Stimulated activated naive CD8-positive, alpha-beta T cell treated with anti-CD3 and anti-CD28 coated beads, Interleukin-15, Interleukin-2, amounts not matched to agents 100 ng/mL and 50 ng/mL, for 24 hours (primary cell): Measurements from ENCODE around the gene TAX1BP1.
"Not testable (repeated sequence)": the region's sequence is repeated elsewhere in the genome, so short reads cannot be mapped to it uniquely, and the experiment has no call there.

Source experiments
- H3K27ac Mint-ChIP-seq: one replicate; pipeline ENCODE4 v1.8.0; 2021; ENCODE audit warnings: mild to moderate bottlenecking, mixed read lengths
- H3K27me3 Mint-ChIP-seq: one replicate; pipeline ENCODE4 v1.8.0; 2021; ENCODE audit warnings: mixed read lengths
- H3K36me3 Mint-ChIP-seq: one replicate; pipeline ENCODE4 v1.8.0; 2021; ENCODE audit warnings: low read depth, mixed read lengths
- H3K4me1 Mint-ChIP-seq: one replicate; pipeline ENCODE4 v1.8.0; 2021; ENCODE audit warnings: low read depth, mixed read lengths
- H3K4me3 Mint-ChIP-seq: one replicate; pipeline ENCODE4 v1.8.0; 2021; ENCODE audit warnings: mild to moderate bottlenecking, mixed read lengths
- H3K9me3 Mint-ChIP-seq: one replicate; pipeline ENCODE4 v1.8.0; 2021; ENCODE audit warnings: mixed read lengths

The TAX1BP1 gene

DNA sequence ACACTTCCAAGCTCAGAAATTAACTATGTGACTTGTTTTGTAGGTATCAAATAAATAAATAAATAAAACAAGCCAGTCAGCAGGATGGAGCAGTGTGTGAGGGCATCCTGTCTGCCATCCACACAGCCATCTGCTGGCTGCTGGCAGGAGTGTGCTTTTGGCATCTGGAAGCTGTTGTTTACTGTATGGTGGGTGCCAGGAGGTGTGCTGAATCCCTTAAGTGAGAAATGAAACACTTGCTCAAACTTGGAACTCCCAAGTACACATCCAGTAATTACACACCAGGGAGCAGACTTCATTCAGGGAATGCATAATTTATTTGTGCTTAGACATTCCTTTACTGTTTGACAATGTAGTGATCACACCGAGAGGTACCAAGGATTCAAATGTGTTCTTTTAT lies 16.9 kb upstream of the TAX1BP1 start:
- Mint-ChIP-seq H3K4me3 (no peak overlapping the region), H3K4me1 (peaks cover 4% of the 10 kb centered on the region), H3K27me3 (peaks cover 6% of the 10 kb centered on the region), H3K9me3 (no peaks in the 10 kb centered on the region), H3K27ac (no peak overlapping the region), H3K36me3 (no peaks in the 10 kb centered on the region)

DNA sequence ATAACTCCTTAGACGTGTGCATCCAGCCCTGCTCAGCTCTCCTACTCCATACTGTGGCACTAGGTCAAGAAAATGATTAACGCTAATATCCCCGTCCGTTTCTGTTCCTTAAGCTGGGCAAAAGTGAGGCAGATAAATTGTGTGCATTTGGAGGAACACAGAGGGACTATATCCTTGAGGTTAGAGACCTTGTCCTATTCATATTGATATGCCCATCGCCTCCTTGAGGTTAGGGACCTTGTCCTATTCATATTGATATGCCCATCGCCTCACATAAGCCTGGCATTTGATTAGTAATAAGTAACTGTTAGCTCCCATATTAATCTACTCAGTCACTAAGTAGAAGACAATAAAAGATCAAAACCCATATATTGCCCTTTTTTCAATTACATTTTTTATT lies 12.9 kb upstream of the TAX1BP1 start:
- H3K36me3 Mint-ChIP-seq: no peaks in the 10 kb centered on the region
- H3K4me3 Mint-ChIP-seq: no peak overlapping the region
- peaks cover 4% of the 10 kb centered on the region for H3K4me1 Mint-ChIP-seq
- no peaks in the 10 kb centered on the region for H3K9me3 Mint-ChIP-seq
- H3K27me3 Mint-ChIP-seq: peaks cover 3% of the 10 kb centered on the region
- H3K27ac Mint-ChIP-seq: no peak overlapping the region

DNA sequence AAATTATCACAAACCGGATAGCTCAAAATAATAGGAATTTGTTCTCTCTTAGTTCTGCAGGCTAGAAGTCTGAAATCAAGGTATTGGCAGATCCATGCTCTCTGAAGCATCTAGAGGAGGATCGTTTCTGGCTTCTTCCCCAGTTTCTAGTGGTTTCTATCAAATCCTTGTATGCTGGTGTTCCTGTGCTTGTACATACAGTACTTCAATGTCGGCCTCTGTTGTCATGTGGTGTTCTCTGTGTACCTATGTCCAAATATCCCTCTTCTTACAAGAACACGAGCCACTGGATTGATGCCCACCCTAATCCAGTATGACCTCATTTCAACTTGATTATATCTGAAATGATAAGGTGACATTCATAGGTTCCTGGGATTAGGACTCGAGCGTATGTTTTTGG lies 9.8 kb upstream of the TAX1BP1 start:
- Mint-ChIP-seq H3K27me3 (peaks cover 3% of the 10 kb centered on the region), H3K27ac (no peak overlapping the region), H3K9me3 (no peaks in the 10 kb centered on the region), H3K4me3 (no peak overlapping the region), H3K4me1 (peaks cover 4% of the 10 kb centered on the region), H3K36me3 (no peaks in the 10 kb centered on the region)

DNA sequence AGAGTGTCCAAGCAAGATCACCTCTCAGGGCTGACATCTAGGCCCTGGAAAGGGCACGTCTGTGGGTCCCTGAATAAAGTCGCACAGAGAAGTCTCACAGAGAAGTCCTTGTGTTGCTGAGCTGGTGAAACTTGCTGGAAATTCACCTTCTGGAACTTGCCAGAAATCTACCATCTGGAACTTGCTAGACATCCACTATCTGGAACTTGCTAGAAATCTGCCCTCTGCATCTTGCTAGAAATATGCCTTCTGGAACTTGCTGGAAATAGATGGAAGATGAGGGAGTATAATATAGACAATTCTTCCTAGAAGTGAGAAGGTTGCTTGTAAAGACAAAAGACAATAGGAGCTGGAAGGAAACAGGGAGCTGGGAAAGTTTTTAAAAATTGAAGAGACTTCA lies 5.4 kb upstream of the TAX1BP1 start:
- Mint-ChIP-seq H3K4me1 (peaks cover 6% of the 10 kb centered on the region), H3K27me3 (no peaks in the 10 kb centered on the region), H3K4me3 (no peak overlapping the region), H3K9me3 (no peaks in the 10 kb centered on the region), H3K27ac (no peak overlapping the region), H3K36me3 (no peaks in the 10 kb centered on the region)

DNA sequence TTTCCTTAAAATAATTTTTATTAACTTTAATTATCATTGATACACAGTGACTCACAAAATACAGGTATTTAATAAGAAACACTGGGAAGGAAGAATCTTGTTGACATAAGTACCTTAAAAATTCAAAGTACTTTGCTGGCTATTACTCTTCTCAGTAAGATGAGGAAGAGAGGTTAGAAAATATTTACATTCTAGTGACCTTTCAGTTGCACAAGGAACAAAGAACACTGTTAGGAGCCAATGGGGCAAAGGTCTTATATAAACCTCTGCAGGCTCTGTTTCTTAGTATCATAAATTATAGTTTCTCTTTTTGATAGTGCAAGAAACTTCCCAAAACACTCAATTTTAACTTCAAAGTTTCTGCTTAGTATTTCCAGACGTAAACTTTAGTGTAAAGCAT lies 4.8 kb upstream of the TAX1BP1 start:
- H3K9me3 Mint-ChIP-seq: no peaks in the 10 kb centered on the region
- H3K27ac Mint-ChIP-seq: no peak overlapping the region
- no peaks in the 10 kb centered on the region for H3K36me3 Mint-ChIP-seq
- no peak overlapping the region for H3K4me3 Mint-ChIP-seq
- no peaks in the 10 kb centered on the region for H3K27me3 Mint-ChIP-seq
- H3K4me1 Mint-ChIP-seq: peaks cover 6% of the 10 kb centered on the region

DNA sequence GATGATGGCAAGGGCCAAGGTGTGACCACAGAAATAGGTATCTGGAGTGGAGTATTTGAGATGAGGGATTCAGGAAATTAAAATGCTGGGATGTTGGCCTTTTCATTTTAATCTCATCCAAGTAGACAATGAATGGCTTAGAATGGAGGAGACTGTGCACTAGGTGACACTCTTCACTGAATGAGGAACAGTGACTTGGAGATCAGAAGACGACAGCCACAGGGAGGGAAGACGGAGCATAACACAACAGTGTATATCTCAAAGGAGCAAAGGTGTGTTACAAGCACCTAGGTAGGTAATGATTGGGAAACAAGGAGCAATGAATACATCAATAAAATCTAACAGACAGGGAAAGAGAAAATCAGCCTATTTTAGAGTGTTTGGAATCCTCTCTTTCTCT lies 4.1 kb upstream of the TAX1BP1 start:
- H3K27ac Mint-ChIP-seq: no peak overlapping the region
- H3K4me1 Mint-ChIP-seq: peaks cover 9% of the 10 kb centered on the region
- no peak overlapping the region for H3K4me3 Mint-ChIP-seq
- H3K36me3 Mint-ChIP-seq: peaks cover 4% of the 10 kb centered on the region
- no peaks in the 10 kb centered on the region for H3K27me3 Mint-ChIP-seq
- H3K9me3 Mint-ChIP-seq: no peaks in the 10 kb centered on the region

DNA sequence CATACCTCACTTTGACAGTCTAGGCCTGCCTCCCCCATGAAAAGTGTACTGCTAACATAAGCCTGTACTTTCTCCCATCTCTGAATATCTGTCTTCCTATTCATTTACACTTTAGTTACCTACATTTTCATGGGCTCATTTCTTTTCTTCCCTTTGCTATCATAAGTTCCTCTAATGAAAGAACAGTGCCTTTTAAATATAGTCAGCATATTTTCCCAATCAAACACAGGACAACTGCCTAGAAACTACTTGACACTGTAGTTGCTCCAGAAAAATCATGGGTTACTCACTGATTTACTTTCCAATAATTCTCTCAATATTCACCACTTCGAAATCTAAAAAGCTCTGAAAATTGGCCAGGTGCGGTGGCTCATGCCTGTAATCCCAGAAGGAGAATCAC lies 2.8 kb upstream of the TAX1BP1 start:
- Mint-ChIP-seq H3K36me3 (peaks cover 5% of the 10 kb centered on the region), H3K4me3 (no peak overlapping the region), H3K27ac (no peak overlapping the region), H3K4me1 (peaks cover 23% of the 10 kb centered on the region), H3K27me3 (no peaks in the 10 kb centered on the region), H3K9me3 (no peaks in the 10 kb centered on the region)

DNA sequence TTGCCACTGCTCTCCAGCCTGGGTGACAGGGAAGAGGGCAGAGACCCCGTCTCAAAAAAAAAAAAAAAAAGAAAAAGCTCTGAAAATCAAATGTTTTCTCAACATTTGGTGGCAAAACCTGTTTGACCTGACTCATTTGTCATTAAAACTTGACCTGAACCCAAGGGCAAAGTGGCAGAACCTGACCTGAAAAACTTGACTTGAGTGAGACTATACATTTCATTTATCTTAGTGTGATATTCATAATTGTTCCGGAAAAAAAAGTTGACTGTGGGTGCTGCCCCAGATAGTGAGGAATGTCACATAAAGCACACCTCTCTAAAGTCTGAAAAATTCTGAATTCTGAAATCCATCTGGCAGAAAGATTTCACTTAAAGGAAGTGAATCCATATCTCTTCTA lies 2.3 kb upstream of the TAX1BP1 start:
- H3K9me3 Mint-ChIP-seq: no peaks in the 10 kb centered on the region
- H3K4me1 Mint-ChIP-seq: peaks cover 27% of the 10 kb centered on the region
- H3K36me3 Mint-ChIP-seq: peaks cover 5% of the 10 kb centered on the region
- H3K27ac Mint-ChIP-seq: no peak overlapping the region
- no peak overlapping the region for H3K4me3 Mint-ChIP-seq
- H3K27me3 Mint-ChIP-seq: no peaks in the 10 kb centered on the region

DNA sequence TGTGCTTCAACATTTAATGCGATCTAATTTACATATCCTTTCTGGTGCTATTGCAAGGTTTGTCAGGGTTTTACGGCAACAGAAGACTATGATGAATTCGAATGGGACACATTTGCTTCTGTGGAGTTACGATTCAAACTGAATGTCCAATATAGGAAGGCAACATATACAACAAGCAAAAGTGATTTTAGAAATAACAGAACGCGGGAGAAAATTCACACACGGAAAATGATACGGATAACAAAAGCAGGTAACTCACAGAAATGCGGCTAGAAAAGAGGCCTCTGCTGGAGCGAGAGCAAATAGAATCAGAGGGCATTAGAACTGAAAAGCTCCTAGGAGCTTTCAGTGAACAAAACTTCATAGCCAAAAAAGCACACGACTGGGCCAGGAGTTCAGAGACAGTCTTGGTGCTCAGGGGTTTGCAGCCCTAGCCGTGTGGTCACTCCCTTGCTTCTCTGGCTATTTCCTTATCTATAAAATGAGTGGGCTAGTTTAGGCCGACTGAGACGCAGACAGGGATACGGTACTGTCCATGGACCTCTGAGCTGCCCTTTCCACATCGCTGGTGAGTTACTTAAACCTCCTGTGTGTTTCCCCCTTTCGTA lies 557 bp upstream of the TAX1BP1 start:
- Mint-ChIP-seq H3K4me3 (peak overlapping the region; percentile 92), H3K9me3 (no peaks in the 10 kb centered on the region), H3K36me3 (peaks cover 5% of the 10 kb centered on the region), H3K27ac (peak overlapping the region; percentile 96), H3K4me1 (peaks cover 37% of the 10 kb centered on the region), H3K27me3 (no peaks in the 10 kb centered on the region)

DNA sequence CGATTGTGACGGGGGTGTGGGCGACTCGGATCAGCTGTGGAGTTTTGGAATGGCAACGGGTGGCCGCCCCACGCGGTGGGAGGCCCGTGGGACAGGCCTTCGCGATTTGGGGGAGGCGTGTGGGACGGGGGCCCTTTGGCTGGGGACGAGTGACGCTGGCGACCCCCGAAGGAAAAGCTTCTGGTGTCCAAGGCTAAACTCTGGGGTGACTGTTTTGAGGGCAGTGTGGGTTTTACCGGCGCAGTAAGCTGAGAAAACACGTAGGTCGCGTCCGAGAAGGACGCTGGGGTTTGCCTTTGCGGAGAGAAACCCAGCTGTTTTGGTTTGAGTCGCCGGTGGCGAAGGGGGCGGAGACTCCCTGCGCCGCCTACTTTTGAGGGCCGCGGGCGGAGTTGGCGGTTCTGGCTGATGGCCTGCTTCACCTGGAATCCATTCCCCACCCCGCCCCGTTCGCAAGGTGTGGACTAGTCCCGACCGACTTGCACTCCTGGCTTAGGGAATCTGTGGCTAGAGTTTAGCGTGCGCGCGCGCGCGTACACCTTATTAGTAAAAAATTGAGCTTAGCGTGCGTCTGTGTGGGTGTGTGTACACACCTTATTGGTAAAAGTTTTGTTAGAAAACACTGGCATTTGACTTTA lies 606 bp downstream of the TAX1BP1 start:
- H3K27me3 Mint-ChIP-seq: no peaks in the 10 kb centered on the region

DNA sequence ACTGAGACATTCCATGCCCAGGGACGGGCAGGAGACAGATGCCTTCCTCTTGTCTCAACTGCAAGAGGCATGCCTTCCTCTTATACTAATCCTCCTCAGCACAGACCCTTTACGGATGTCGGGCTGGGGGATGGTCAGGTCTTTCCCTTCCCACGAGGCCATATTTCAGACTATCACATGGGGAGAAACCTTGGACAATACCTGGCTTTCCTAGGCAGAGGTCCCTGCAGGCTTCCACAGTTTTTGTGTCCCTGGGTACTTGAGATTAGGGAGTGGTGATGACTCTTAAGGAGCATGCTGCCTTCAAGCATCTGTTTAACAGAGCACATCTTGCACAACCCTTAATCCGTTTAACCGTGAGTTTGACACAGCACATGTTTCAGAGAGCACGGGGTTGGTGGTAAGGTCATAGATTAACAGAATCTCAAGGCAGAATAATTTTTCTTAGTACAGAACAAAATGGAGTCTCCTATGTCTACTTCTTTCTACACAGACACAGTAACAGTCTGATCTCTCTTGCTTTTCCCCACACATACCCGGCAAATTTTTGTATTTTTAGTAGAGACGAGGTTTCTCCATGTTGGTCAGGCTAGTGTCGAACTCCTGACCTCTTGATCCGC lies 2.2 kb downstream of the TAX1BP1 start:
- not testable (repeated sequence) for H3K9me3 Mint-ChIP-seq, H3K4me3 Mint-ChIP-seq, H3K27ac Mint-ChIP-seq, H3K36me3 Mint-ChIP-seq, H3K27me3 Mint-ChIP-seq
- H3K4me1 Mint-ChIP-seq: peaks cover 55% of the 10 kb centered on the region

More for the DNA sequence above, 606 bp downstream of the TAX1BP1 start:
- Mint-ChIP-seq H3K4me3 (peak overlapping the region; percentile 92), H3K36me3 (peaks cover 5% of the 10 kb centered on the region), H3K27ac (peak overlapping the region; percentile 96), H3K9me3 (no peaks in the 10 kb centered on the region), H3K4me1 (peaks cover 45% of the 10 kb centered on the region)

DNA sequence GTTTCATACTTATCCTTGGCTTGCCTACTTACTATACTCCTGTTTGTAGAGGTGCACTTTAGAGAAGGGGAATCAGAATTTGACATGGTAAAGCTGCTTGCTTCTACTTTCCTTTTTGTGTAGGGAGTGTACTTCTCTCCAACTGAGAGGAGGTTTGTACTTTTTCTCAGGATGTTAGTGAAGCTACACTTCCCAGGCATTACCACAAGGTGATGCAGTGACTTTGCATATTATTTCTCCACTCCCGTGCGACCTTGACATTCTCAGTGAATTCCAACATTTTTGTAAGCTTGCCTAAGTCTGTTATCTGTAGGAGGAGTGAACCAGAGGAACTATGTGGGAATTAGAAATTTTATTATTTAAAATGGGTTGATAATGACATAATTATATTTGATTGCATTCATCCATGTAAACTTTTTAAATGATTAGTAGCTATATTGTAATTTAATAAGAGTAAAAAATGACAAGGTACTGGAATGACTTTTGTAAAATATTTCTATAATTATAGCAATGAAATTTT lies 5.2 kb downstream of the TAX1BP1 start:
- Mint-ChIP-seq H3K27me3 (no peaks in the 10 kb centered on the region), H3K36me3 (peaks cover 19% of the 10 kb centered on the region), H3K9me3 (no peaks in the 10 kb centered on the region), H3K27ac (peak overlapping the region; percentile 3), H3K4me3 (no peak overlapping the region), H3K4me1 (peaks cover 59% of the 10 kb centered on the region)

DNA sequence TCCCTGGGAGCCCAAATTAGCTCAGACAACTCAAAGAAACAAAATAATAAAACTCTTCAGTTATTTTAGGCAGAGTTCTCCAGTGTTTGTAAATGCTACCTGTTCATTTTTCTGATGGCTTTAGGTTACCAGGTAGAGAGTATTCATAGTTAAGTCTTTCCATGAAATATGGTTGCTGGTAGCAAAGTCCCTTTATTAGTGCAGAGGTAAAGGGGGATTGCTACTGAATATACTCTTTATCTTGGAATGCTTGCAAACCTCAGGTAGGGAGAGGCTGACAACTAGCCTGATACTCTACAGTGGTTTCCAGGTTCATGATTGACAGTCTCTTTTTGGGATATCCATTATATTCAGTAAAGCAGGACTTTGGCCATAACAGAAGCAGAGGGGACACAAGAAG lies 6.5 kb downstream of the TAX1BP1 start:
- H3K9me3 Mint-ChIP-seq: no peaks in the 10 kb centered on the region
- peak overlapping the region; percentile 15 for H3K27ac Mint-ChIP-seq
- H3K4me3 Mint-ChIP-seq: no peak overlapping the region

DNA sequence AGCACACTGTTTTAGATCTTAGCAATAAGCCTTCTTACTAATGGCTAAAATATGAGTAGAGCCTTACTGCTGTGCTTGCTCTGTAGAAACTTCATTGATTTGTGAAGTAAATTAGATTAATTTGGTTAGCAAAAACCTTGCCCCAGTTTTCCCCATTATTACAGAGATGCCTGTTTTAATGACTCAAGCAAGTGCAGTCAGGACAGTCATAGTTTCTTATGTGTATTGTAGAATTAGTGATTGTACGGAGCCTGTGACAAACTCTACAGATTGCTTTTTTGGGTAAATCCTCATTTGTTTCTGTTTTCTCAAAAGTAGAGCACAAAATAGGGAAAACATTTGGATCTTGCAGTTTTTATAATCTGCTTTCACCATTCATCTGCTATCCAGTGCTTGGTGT lies 7.0 kb downstream of the TAX1BP1 start:
- no peaks in the 10 kb centered on the region for H3K27me3 Mint-ChIP-seq
- no peaks in the 10 kb centered on the region for H3K9me3 Mint-ChIP-seq
- peaks cover 45% of the 10 kb centered on the region for H3K4me1 Mint-ChIP-seq
- H3K4me3 Mint-ChIP-seq: no peak overlapping the region
- peaks cover 31% of the 10 kb centered on the region for H3K36me3 Mint-ChIP-seq
- H3K27ac Mint-ChIP-seq: no peak overlapping the region

More for the DNA sequence above, 6.5 kb downstream of the TAX1BP1 start:
- H3K4me1 Mint-ChIP-seq: peaks cover 50% of the 10 kb centered on the region
- peaks cover 26% of the 10 kb centered on the region for H3K36me3 Mint-ChIP-seq
- H3K27me3 Mint-ChIP-seq: no peaks in the 10 kb centered on the region

DNA sequence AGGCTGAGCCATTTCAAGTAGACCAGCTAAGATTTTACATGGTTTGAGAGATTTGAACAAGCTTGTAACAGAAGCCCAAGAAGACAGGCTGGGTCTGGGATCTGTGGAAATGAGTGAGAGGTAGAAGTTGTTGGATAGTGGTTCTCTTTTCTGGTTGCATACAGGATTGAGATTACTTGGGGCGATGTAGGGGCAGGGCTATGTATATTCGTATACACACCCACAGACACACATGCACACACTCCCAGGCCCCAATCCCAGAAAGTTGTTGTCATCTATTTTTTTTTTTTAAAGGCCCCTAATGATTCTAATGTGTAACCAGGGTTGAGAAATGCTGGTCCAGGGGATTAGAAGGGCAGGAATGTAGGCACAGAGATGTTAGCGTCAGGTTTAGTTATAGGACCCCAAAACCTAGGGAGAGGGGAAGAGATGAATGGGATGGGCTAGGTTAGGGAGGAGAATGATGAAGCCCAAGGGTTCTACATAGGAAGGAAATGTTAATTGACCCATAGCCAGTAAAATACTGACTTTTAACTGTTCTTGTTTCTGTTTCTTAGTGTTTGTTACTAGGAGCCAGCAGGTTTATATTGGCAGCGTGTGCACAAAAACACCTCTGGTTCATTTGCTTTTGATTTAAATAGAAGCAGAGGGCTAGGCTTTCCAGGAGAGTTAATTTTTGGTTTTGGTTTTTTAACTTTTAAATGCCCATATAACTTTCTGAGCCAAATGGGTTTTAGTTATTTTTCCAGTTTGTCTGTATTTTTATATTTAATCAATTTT lies 7.8 kb downstream of the TAX1BP1 start:
- H3K9me3 Mint-ChIP-seq: no peaks in the 10 kb centered on the region
- H3K27ac Mint-ChIP-seq: no peak overlapping the region
- no peak overlapping the region for H3K4me3 Mint-ChIP-seq
- peaks cover 38% of the 10 kb centered on the region for H3K36me3 Mint-ChIP-seq
- H3K27me3 Mint-ChIP-seq: no peaks in the 10 kb centered on the region
- peaks cover 37% of the 10 kb centered on the region for H3K4me1 Mint-ChIP-seq
